ENCODE measurements around the gene AMBRA1.

Gene AMBRA1

DNA sequence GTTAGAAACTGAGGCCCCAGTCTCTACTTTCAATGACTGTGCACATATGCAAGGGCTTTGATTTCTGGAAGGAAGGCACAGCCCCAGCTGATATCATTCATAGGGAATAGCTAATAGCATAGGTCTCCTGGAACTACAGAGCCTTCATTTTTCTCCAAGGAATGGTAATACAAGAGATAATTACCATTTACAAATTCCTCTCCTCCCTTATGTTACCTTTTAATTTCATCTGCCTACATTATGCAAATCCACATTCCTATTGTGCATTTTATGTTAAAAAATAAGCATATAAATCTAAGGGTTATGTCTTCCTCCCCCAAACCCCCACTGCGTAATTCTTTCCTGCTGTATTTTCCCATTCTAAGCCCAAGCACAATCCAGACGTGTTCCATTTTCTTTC lies 94.9 kb downstream of the AMBRA1 start:
- Mint-ChIP-seq H3K27ac (no peak overlapping the region), H3K9me3 (no peaks in the 10 kb centered on the region), H3K36me3 (ENCODE audit: low read depth) (peaks cover 43% of the 10 kb centered on the region), H3K27me3 (no peaks in the 10 kb centered on the region), H3K4me1 (ENCODE audit: low read depth) (no peaks in the 10 kb centered on the region), H3K4me3 (no peak overlapping the region)

DNA sequence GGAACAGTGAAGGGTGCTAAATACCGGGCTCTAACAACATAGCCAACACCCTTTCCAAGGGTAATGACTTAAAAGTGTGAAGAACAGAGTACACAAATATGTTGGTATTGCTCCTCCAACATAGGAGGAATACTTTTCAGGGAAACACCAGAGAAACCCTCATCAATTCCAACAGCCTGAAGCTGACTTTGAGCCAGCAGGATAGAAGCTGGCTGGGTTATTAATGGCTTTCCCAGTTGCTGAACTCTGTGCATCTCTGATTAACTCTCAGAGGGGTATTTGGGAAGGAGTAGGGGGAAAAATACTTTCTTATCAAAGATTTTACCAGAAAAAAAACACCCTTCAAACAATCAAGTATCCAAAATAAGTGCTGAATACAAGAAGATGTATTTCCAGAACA lies 95.6 kb downstream of the AMBRA1 start:
- Mint-ChIP-seq H3K9me3 (no peaks in the 10 kb centered on the region), H3K4me3 (no peak overlapping the region), H3K27ac (no peak overlapping the region), H3K36me3 (ENCODE audit: low read depth) (peaks cover 42% of the 10 kb centered on the region), H3K4me1 (ENCODE audit: low read depth) (no peaks in the 10 kb centered on the region), H3K27me3 (no peaks in the 10 kb centered on the region)

DNA sequence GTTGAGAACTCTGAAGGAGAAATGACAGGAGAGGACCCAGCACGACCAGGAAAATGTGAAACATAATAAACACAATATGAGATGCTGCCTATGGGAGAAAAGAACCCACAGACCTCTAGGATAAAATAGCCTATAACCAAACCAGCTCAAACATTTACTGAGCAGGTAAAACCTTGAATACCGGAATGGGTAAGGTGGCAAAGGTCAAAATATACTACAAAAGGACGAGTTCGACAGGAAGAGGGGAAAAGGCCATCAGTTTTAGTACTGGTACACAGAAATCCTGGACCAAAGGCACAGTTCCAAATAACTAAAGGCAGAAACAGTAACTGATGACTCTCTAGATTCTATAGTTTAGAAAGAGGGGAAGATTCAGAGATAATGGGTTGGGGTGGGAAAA lies 96.3 kb downstream of the AMBRA1 start:
- Mint-ChIP-seq H3K36me3 (ENCODE audit: low read depth) (peaks cover 37% of the 10 kb centered on the region), H3K4me3 (no peak overlapping the region), H3K9me3 (no peaks in the 10 kb centered on the region), H3K4me1 (ENCODE audit: low read depth) (no peaks in the 10 kb centered on the region), H3K27ac (peak overlapping the region; percentile 29), H3K27me3 (no peaks in the 10 kb centered on the region)

DNA sequence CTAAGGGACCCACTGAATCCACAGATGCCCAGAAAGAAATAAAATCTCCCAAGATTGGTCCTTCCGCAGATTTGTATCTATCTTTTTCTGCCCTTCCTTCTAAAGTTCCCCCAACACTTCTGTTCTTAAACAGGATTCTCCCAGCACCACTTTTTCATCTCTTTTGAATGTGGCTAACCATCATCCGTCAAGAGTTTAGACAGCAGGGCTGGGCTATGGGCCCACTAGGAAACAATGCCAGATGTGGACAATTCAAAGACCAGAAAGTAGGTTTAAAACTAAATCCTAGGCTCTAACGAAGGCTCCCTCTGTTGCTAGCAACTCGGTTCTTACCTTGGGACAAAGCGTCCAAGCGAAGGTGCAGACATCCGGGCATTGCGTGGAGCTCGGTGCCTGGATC lies 100.0 kb downstream of the AMBRA1 start:
- no peaks in the 10 kb centered on the region for H3K27me3 Mint-ChIP-seq
- H3K27ac Mint-ChIP-seq: no peak overlapping the region
- no peaks in the 10 kb centered on the region for H3K4me1 Mint-ChIP-seq (ENCODE audit: low read depth)
- H3K36me3 Mint-ChIP-seq (ENCODE audit: low read depth): peaks cover 40% of the 10 kb centered on the region
- no peak overlapping the region for H3K4me3 Mint-ChIP-seq
- H3K9me3 Mint-ChIP-seq: no peaks in the 10 kb centered on the region

DNA sequence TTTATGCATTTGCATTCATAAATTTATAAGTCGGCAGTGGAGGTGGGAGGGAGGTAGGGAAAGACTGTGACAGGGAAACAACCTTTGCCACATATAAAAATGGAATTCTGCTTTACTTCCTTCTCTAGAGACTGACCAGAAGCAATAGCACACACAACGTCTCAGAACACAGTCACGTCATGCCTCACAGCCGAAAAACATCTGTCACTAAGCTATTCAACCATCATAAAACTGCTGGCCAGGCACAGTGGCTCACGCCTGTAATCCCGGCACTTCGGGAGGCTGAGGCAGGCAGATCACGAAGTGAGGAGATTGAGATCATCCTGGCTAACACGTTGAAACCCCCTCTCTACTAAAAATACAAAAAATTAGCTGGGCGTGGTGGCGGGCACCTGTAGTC lies 101.3 kb downstream of the AMBRA1 start:
- no peak overlapping the region for H3K27ac Mint-ChIP-seq
- H3K4me1 Mint-ChIP-seq (ENCODE audit: low read depth): no peaks in the 10 kb centered on the region
- no peaks in the 10 kb centered on the region for H3K9me3 Mint-ChIP-seq

DNA sequence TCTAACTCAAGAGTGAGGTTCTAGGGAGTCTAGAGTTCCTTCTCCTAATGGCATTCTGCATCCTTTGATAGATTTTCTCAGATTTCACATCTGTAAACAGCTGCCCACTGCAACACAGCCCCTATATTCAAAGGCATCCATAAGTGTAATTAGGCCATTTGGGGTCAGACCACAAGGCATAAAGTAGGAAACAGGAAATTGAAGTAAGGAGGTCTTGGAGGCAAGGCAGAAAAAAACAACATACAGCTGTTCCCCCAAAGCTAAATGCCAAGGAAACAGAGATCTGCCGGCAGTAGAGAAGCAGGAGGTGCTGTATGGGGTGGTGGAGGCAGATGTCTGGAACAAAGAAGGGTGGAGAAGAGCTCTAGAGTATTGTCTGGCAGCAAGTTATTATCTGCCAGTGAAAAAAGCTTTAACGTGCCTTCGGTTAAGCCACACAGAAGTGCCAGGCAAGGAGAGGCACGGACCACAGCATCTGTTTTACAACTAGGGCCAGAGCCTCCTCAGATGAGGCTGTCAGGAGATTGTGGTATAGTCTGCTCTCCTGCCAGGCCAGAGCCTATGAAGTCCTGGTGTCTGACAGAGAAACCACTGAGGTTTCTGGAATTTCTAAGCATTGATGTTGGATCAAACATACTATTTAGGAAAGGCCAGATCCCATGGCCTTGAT lies 102.0 kb downstream of the AMBRA1 start:
- no peaks in the 10 kb centered on the region for H3K9me3 Mint-ChIP-seq
- H3K4me3 Mint-ChIP-seq: no peak overlapping the region
- H3K27me3 Mint-ChIP-seq: no peaks in the 10 kb centered on the region
- no peaks in the 10 kb centered on the region for H3K4me1 Mint-ChIP-seq (ENCODE audit: low read depth)
- H3K36me3 Mint-ChIP-seq (ENCODE audit: low read depth): peaks cover 32% of the 10 kb centered on the region
- peak overlapping the region; percentile 19 for H3K27ac Mint-ChIP-seq

More for the DNA sequence above, 101.3 kb downstream of the AMBRA1 start:
- Mint-ChIP-seq H3K27me3 (no peaks in the 10 kb centered on the region), H3K4me3 (no peak overlapping the region), H3K36me3 (ENCODE audit: low read depth) (peaks cover 37% of the 10 kb centered on the region)

DNA sequence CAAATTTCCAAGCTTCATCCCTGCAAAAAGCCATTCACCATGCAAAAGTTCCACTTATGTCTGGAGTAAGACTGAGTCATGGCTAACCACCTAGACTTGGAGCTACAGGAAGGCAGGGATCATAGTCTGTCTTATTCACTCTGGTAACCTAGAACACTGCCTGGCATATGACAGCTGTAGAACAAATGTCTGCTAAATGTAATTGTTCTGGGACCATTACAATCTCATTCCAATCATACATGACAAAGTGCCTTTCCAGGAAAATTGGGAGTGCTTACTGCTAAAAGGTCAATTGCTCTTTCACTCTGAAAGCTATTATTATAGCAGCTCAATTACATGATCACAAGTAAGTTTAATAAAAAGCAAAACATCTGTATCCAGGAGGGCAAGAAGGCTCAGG lies 103.2 kb downstream of the AMBRA1 start:
- no peak overlapping the region for H3K4me3 Mint-ChIP-seq
- H3K36me3 Mint-ChIP-seq (ENCODE audit: low read depth): peaks cover 30% of the 10 kb centered on the region
- no peaks in the 10 kb centered on the region for H3K9me3 Mint-ChIP-seq
- H3K27ac Mint-ChIP-seq: no peak overlapping the region
- no peaks in the 10 kb centered on the region for H3K4me1 Mint-ChIP-seq (ENCODE audit: low read depth)
- no peaks in the 10 kb centered on the region for H3K27me3 Mint-ChIP-seq

DNA sequence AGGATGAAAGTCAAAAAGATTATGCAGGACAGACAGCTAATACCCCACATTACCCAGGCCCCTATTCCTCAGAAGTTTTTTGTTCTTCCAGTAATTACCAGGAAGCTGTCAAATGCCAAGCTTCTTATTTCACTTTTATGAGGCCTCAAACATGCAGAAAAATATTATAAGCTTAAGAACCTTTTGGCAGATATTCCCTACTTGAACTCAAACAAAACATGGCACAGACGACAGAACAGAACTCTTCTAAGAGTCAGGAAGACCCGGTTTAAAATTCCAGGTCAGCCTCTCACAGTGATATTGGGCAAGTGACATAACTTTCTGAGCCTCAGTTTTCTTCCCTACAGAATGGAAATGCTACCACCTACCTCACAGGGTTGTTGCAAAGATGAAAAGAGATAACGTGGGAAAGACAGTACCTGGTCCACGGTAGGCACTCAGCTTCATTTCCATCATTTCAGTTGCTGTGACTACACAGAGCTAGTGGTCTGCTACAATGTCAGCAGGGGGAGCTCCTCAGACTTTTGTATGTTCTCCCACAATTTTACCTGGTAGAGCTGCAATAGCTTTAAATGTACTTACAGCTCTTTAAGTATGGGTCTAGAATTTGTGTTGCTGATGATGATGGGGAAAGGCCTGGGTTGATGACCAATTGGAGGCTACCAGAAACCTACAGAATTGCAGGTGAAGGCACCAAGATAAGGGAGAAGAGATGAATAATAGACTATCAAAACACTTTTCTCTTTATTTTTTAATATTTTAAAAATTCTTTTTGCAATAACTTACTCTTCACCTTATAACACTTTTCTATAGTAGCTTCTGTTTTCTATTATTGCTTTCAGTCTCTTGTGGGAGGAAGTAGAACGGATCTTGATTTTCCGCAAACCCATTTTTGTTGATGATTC lies 103.9 kb downstream of the AMBRA1 start:
- H3K9me3 Mint-ChIP-seq: no peaks in the 10 kb centered on the region
- no peaks in the 10 kb centered on the region for H3K4me1 Mint-ChIP-seq (ENCODE audit: low read depth)
- no peak overlapping the region for H3K4me3 Mint-ChIP-seq
- H3K36me3 Mint-ChIP-seq (ENCODE audit: low read depth): peaks cover 24% of the 10 kb centered on the region
- no peaks in the 10 kb centered on the region for H3K27me3 Mint-ChIP-seq
- H3K27ac Mint-ChIP-seq: no peak overlapping the region

DNA sequence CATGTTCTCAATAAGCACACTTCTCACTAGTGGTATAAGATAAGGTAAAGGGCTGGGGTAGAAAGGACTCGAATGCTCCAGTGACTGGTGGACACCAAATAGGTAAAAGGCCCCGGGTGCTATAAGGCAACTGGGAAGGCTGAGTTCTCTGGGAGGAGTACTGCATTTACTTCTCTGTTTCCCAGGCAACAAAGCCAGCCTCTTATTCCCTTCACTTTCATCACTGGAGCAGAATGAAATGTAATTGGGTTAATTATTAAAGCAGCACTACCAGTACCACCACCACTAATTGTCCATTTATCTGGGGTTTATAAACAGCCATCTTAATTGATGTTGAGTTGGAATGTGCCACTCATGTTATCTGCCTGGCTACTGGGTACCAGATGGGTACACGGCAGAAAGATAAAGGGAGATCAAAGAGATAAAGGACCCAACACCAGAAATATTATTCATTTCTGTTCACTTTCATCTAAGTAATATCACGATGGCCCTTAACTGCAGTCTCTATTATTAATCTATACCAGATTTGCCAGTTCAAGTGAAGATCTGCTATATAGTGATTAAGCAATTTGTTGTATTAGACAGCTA lies 107.9 kb downstream of the AMBRA1 start:
- Mint-ChIP-seq H3K9me3 (no peaks in the 10 kb centered on the region), H3K36me3 (ENCODE audit: low read depth) (peaks cover 28% of the 10 kb centered on the region), H3K4me1 (ENCODE audit: low read depth) (no peaks in the 10 kb centered on the region)

DNA sequence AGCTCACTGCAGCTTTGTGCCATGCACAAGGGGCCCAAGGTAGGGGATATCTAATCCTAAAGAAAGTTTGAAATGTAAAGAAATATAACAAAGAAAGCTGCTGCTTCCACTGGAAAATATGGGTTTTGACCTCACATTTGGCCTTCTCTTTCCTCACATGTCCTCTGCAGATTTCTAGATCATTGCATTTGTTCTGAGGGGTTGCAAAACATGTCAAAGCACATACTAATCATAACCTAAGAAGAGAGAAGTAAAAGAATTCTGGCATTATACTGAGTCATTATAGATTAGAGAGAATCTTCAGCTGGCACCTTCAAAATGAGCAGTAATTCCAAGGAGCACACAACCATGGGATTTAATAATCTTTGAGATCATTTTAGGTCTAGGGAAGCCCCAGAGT lies 109.7 kb downstream of the AMBRA1 start:
- H3K4me3 Mint-ChIP-seq: no peak overlapping the region
- no peaks in the 10 kb centered on the region for H3K9me3 Mint-ChIP-seq
- H3K4me1 Mint-ChIP-seq (ENCODE audit: low read depth): no peaks in the 10 kb centered on the region
- H3K27ac Mint-ChIP-seq: no peak overlapping the region
- H3K27me3 Mint-ChIP-seq: no peaks in the 10 kb centered on the region
- H3K36me3 Mint-ChIP-seq (ENCODE audit: low read depth): peaks cover 18% of the 10 kb centered on the region

More for the DNA sequence above, 107.9 kb downstream of the AMBRA1 start:
- Mint-ChIP-seq H3K4me3 (no peak overlapping the region), H3K27ac (no peak overlapping the region), H3K27me3 (no peaks in the 10 kb centered on the region)

DNA sequence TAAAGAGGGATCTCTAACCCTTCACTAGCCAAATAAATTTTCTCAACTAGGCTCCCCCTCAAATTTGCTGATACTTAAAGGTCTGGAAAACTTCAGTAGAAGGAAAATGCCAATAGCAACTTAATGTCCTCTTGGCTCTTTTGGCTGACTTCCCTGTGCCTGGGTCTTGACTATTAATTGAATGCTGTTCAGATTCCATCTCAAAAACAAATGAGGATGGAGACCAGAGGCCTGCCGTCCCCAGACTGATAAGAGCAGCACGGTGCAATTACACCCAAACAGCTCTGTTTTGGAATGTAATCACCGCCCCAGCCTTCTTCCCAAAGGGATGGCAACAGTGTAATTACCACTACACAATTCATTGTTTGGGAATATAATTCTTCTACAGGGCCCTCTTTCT lies 112.9 kb downstream of the AMBRA1 start:
- Mint-ChIP-seq H3K4me3 (no peak overlapping the region), H3K9me3 (no peaks in the 10 kb centered on the region), H3K27me3 (no peaks in the 10 kb centered on the region), H3K4me1 (ENCODE audit: low read depth) (peaks cover 12% of the 10 kb centered on the region), H3K27ac (no peak overlapping the region), H3K36me3 (ENCODE audit: low read depth) (peaks cover 16% of the 10 kb centered on the region)

DNA sequence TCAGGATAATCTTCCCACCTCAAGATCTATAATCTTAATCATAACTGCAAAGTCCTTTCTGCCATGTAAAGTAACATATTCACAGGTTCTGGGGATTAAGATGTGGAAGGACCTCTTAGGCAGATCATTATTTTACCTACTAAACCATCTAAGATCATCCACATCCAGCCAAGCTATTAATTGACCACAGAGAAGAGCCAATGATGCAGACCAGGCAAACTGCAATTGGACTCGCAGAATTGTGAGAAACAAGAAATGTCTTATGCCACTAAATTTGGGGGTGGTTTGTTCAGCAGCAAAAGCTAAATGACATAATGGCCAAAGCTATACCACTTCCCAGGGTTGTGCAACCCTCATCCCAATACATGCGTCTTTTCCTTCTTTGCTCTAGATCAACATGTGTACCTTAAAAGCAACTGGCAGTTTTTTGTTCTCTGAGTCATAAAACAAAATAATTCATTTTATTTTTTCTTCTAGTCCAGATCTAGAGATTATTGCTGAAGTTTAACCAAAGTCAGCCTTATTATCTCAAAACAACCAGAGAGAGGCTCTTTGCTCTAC lies 113.6 kb downstream of the AMBRA1 start:
- Mint-ChIP-seq H3K4me3 (no peak overlapping the region), H3K27ac (no peak overlapping the region), H3K36me3 (ENCODE audit: low read depth) (peaks cover 22% of the 10 kb centered on the region), H3K27me3 (no peaks in the 10 kb centered on the region), H3K9me3 (no peaks in the 10 kb centered on the region), H3K4me1 (ENCODE audit: low read depth) (peaks cover 19% of the 10 kb centered on the region)

DNA sequence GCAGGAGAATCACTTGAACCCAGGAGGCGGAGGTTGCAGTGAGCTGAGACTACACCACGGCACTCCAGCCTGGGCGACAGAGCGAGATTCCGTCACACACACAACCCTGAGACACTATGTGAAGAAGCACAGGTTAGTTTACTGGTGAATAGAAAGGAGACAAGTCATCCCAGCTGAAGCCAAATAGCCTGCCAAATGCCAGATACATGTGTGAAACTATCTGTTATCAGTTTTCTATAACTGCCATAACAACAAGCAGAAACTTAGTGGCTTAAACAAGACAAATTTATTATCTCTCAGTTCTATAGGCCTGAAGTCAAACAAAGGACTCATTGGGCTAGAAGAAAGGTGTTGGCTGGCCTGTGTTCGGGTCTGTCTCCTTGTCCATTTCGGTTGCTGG lies 114.2 kb downstream of the AMBRA1 start:
- Mint-ChIP-seq H3K36me3 (ENCODE audit: low read depth) (peaks cover 22% of the 10 kb centered on the region), H3K4me3 (no peak overlapping the region), H3K4me1 (ENCODE audit: low read depth) (peaks cover 26% of the 10 kb centered on the region), H3K27ac (no peak overlapping the region), H3K27me3 (no peaks in the 10 kb centered on the region), H3K9me3 (no peaks in the 10 kb centered on the region)

DNA sequence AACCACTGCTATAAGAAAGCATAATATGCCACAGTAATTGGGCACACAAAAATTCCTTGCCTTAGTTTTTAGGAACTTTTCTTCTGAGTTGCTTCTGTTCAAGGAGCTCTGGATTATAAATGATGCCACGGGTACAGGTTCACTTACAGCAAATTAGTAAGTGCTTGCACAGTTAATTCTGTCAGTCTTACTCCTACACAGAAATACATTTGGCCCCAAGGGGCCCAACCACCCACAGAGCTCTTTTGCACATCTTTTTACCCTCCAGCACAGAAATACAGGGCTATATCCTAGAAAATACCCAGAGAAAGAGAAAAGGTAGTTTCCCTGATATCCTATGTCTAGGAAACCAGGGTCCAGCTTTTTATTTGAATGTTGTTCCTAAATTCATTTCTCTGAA lies 115.6 kb downstream of the AMBRA1 start:
- H3K36me3 Mint-ChIP-seq (ENCODE audit: low read depth): peaks cover 11% of the 10 kb centered on the region
- H3K27me3 Mint-ChIP-seq: no peaks in the 10 kb centered on the region
- H3K4me1 Mint-ChIP-seq (ENCODE audit: low read depth): peaks cover 31% of the 10 kb centered on the region
- H3K27ac Mint-ChIP-seq: no peak overlapping the region
- H3K4me3 Mint-ChIP-seq: no peak overlapping the region
- H3K9me3 Mint-ChIP-seq: no peaks in the 10 kb centered on the region

DNA sequence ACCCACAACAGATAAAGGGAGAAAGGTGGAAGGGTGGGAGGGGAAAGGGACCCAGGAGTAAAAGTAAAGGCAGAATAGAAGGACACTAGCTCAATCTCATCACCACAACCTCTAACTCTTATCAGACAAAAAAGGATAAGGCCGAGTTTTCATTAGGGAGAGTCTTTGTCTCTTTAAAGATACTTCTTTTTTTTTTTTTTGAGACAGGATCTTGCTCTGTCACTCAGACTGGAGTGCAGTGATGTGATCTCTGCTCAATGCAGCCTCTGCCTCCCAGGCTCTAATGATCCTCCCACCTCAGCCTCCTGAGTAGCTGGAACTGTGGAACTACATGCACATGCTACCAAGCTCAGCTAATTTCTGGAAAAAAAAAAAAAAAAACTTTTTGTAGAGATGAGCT lies 116.7 kb downstream of the AMBRA1 start:
- Mint-ChIP-seq H3K4me3 (no peak overlapping the region), H3K27ac (no peak overlapping the region), H3K4me1 (ENCODE audit: low read depth) (peaks cover 36% of the 10 kb centered on the region), H3K36me3 (ENCODE audit: low read depth) (peaks cover 10% of the 10 kb centered on the region), H3K9me3 (no peaks in the 10 kb centered on the region), H3K27me3 (no peaks in the 10 kb centered on the region)

All from stimulated activated naive CD8-positive, alpha-beta T cell treated with anti-CD3 and anti-CD28 coated beads, Interleukin-15, Interleukin-2, amounts not matched to agents 100 ng/mL and 50 ng/mL, for 24 hours (primary cell).